ENCODE data around the gene DNHD1.

Gene DNHD1

DNA sequence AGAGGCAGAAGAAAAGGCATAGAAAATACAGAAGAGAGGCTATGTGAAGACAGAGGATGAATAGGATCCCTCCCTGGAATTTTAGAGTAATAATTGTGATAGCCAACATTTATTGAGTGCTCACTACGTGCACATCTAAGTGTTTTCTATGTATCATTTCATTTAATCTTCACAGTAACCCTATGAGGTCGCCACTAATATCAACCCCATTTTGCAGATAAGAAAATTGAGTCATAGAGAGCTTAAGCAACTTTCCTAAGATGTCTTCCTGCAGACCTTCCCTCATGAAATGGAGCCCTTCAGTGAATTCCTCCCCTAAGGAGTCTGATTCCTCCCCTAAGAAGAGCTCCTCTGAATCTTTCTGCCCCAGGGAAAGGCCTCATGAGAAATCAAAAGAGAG is 68.2 kb downstream of the DNHD1 start:
- no peak for DNase-seq (ENCODE audit: low spot score)

- no peak for DNase-seq (ENCODE audit: low spot score)
Observed at GRCh38 chr11:6565988-6566703, 69.1 kb downstream of the DNHD1 start.

DNA sequence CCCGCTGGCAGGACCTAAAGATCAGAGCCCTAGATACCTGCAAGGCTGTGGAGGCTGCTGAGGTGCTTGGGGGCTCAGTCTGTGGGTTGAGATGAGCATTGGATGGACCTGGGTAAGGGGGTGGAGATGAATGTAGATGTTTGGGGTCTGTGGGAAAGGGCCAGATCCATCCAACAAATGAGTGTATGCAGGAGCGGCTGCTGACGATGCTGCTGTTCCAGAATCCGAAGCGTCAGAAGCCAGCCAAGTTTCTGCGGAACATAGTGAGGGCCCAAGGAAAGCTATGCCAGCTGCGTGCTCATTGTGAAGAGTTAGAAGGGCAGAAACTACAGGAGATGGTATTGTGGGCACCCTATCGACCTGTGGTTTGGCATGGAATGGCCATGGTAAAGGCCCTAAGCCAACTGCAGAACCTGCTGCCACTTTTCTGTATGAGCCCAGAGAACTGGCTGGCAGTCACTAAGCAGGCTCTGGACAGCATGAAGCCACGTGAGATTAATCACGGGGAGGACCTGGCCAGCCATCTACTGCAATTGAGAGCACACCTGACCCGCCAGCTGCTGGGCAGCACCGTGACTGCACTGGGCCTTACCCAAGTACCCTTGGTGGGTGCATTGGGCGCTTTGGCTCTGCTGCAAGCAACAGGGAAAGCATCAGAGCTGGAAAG is 69.8 kb downstream of the DNHD1 start:
- DNase-seq (ENCODE audit: low spot score), result no peak

- no peak for DNase-seq (ENCODE audit: low spot score)
Observed at GRCh38 chr11:6567371-6567745, 70.3 kb downstream of the DNHD1 start.

GRCh38 chr11:6568191-6568918 is 71.3 kb downstream of the DNHD1 start:
- DNase-seq (ENCODE audit: low spot score), result peak; percentile 85

GRCh38 chr11:6569706-6570105 is 72.6 kb downstream of the DNHD1 start:
- peak; percentile 43 for DNase-seq (ENCODE audit: low spot score)

GRCh38 chr11:6570691-6571427 is 73.8 kb downstream of the DNHD1 start:
- no peak for DNase-seq (ENCODE audit: low spot score)

DNA sequence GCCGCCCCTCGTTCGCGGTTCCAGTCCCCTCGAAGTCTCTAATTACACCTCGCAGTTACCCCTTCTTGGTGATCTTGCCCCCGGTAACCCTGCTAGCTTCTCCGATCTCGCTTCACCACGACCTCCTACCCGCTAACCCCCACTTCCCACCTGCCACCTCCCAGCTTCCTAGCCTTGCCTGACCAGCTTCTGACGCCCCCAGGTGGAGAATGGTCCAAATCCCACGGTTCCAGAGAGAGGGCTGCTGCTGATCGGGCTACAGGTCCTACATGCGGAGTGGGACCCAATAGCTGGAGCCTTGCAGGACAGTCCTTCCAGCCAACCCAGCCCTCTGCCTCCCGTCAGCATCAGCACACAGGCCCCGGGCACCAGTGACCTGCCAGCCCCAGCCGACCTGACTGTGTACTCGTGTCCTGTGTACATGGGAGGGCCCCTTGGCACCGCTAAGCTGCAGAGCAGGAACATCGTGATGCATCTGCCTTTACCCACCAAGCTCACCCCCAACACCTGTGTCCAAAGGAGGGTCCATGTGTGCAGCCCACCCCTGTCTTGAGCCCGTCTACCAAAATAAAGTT is 74.4 kb downstream of the DNHD1 start:
- DNase-seq (ENCODE audit: low spot score), result no peak

GRCh38 chr11:6572215-6572614 is 75.1 kb downstream of the DNHD1 start:
- no peak for DNase-seq (ENCODE audit: low spot score)

DNA sequence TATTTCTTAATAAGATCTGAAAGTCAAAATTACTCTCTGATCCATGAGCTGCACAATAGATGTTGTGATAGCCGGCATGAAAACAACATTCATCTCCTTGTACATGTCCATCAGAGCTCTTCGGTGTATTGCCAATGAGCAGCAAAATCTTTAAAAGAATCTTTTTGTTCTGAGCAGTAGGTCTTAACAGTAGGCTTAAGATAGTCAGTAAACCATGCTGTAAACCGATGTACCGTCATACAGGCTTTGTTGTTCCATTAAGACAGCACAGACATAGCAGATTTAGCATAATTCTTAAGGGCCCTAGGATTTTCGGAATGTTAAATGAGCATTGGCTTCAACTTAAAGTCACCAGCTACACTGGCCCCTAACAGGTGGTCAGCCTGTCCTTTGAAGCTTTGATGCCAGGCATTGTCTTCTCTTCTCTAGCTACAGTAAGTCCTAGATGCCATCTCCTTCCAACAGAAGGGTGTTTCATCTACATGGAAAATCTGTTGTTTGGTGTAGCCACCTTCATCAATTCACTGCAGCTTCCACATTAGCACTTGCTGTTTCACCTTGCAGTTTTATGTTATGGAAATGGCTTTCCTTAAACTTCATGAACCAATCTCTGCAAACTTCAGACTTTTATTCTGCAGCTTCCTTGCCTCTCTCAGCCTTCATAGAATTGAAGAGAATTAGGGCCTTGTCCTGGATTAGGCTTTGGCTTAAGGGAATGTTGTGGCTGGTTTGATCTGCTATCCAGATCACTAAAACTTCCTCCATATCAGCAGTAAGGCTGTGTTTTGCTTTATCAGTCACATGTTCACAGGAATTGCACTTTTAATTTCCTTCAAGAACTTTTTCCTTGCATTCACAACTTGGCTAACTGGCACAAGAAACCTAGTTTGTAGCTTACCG is 78.0 kb downstream of the DNHD1 start:
- no peak for DNase-seq (ENCODE audit: low spot score)

DNA sequence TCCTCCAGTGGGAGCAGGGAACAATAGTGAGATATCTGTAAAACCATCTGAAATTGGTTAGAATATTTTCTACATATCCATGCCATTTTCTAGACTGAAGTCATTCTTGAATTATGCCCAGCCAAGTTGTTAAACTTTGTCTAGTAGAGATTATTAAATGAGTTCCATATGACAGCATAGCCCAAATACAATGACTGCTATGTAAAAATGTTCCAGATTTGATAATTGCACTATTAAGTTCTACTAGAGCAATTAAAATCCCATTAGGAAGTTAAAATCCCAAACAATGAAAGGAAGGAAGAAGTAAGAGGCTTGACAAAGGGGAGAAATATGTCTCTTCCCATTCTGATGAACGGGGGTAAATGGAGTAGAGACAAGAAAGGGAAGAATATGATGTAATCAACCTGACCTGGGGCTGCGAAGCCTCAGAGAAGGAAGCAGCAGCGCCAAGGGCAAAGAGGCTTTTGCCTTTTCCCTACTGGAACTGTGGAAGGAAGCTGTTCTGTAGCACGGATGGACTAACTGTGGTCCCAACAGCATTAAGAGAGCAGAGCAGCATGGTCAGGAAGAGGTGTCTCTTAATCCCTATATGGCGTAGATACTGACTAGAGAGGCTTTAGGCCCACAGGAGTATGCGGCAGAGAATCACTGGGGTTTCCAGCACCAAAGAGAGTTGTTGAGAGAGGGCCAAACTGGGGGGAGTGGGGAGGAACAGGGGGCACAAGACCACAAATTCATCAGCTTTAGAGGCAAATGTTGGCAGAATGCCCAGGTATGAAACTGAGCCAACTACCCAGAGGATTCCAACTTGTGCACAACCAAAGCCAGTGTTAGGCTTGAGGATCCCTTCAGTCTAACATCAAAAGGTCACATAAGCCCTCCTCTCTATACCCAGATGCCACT is 79.6 kb downstream of the DNHD1 start:
- DNase-seq (ENCODE audit: low spot score), result peak; percentile 50

DNA sequence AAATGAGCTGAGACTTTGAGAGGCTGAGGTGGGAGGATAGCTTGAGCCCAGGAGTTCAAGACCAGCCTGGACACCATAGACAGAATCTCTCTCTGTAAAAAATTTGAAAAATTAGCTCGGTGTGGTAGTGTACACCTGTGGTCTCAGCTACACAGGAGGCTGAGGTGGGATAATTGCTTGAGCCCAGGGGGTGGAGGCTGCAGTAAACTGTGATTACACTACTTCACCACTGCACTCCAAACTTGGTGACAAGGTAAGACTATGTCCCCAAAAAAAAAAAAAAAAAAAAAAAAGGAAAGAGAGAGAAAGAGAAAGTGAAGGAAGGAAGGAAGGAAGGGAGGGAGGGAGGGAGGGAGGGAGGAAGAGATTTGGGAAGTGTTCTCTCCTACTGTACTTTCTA is 81.1 kb downstream of the DNHD1 start:
- no peak for DNase-seq (ENCODE audit: low spot score)

- no peak for DNase-seq (ENCODE audit: low spot score)
Observed at GRCh38 chr11:6579681-6580080, 82.6 kb downstream of the DNHD1 start.

DNA sequence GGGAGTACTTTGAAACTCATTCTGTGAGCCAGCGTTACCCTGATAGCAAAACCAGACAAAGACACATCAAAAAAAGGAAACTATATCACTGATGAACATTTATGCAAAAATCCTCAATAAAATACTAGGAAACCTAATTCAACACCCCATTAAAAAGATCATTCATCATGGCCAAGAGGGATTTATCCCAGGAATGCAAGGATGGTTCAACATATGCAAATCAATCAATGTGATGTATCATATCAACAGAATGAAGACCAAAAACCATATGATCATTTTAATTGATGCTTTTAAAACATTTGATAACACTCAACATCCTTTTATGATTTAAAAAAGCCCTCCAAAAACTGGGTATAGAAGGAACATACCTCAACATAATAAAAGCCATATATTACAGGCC is 86.5 kb downstream of the DNHD1 start:
- DNase-seq (ENCODE audit: low spot score), result no peak

- DNase-seq (ENCODE audit: low spot score), result no peak
Observed at GRCh38 chr11:6584528-6584927, 87.4 kb downstream of the DNHD1 start.

- DNase-seq (ENCODE audit: low spot score), result no peak
Observed at GRCh38 chr11:6586434-6587359, 89.6 kb downstream of the DNHD1 start.

DNA sequence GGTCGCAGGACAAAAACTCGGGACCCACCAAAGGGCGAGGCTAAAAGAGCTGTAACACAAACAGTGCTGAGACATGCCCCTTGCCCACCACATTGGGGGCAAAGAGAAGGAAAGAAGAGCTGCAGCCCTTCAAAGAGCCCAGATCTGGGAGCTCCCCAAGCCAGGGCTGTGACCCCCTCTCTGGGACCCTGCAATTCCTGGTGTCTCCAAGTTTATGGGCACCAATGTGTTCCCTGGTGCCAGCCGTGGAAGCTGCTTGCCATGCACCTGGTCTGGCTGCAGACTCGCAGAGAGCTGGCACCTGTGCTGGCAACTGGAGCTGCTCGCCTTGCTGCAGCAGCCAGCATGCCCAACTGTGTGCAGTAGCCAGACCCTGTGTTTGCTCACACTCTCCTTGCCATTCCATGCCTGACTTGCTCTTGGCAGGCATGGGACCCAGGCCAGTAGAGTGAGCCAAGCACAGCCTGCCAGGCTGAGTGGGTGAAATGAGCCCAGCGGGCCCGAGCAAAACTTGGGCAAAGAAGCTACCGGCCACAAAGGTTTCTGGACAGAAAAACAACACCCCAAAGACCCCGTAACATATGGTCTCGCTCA is 90.4 kb downstream of the DNHD1 start:
- DNase-seq (ENCODE audit: low spot score), result no peak

DNA sequence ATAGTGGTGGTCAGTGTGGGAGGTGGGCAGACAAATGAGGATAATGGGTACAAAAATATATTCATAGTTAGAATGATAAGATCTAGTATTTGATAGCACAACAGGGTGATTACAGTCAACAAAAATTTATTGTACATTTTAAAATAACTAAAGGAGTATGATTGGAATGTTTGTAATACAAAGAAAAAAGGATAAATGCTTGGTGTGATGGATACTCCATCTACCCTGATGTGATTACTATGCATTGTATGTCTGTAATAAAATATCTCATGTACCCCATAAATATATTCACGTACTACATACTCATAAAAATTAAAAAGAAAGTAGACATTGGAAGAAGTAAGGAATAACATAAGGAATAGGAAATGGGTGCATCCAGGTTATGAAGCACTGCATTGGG is 90.9 kb downstream of the DNHD1 start:
- no peak for DNase-seq (ENCODE audit: low spot score)
